Measurements from ENCODE around the gene TC2N.
"Not testable (repeated sequence)": the region's sequence is repeated elsewhere in the genome, so short reads cannot be mapped to it uniquely, and the experiment has no call there.

Gene TC2N

DNA sequence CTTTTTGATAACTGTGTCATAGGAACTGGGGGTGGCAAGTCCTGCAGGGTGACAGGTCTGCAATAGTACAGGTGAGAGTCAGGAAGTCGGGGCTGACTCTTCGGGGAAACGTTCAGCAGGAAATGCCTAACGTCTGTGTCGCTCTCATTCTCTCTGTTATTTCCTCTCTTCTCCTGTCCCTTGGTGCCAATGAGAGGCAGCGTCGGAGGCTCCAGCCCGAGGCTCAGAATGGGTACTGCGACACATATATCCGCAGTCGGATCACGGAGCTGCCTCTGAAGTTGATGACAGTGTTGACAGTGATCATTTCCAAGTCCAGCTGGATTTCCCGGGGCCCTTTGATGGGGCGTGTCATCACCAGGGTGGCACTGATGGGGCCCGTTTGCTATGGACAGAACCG is 2.7 kb upstream of the TC2N start:
- DNase-seq (ENCODE audit: low read depth in 2 of 2): peak in 1 of 2 donors; percentile 26

DNA sequence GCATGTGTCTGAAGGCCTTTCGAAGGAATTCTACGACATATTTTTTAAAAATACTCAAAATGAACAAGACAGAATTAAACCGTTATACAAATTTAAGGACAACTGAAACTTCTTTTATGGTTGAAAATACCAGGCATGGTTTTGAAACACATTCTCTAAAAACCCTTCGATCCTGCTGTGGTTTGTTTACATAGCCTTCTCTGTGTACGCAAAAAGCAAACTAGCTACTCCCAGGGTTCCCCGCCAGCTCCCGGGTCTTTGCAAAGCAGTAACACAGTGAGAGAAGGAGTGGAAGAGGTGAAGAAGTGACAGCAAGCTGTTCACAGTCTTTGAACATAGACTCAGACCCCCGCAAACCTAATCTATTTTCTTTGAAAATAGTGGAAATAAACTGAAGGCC is 2.2 kb upstream of the TC2N start:
- DNase-seq (ENCODE audit: low read depth in 2 of 2): no peak

DNA sequence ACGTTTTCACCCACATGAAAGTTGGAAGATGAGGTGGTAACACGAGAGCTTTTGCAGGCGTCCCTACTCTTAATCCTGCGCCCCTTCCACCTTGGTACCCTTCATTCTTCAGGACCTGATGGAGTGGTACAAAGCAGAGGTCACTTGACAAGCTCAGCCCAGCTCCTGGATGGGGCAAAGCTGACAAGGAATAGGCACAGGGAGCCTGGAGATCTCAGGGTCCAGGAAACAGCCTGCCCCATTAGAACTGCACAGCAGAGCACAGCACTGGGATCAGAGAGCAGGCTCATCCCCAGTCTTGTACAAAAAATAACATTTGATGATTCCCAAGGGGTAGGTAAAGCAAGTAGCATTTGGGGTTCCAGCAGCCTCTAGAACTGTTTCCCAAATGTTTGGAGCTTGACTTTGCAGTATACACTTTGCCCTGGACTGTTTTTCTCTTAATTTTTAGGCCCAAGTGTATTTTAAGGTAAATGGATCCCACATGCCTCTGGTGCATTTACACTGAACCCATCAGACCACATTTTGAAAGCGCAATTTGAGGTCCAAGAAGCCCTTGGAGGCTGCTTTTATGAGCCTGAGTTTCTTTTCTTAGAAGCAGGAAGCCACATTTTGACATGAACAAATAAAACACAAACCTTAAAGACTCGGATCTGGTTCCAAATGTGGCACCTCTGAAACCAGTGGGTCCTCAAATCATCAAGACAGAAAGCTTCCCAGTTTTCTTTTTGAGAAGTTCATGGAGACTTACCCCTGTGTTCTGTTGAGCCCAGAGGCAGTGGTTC is 633 bp downstream of the TC2N start:
- no peak for DNase-seq (ENCODE audit: low read depth in 2 of 2)

DNA sequence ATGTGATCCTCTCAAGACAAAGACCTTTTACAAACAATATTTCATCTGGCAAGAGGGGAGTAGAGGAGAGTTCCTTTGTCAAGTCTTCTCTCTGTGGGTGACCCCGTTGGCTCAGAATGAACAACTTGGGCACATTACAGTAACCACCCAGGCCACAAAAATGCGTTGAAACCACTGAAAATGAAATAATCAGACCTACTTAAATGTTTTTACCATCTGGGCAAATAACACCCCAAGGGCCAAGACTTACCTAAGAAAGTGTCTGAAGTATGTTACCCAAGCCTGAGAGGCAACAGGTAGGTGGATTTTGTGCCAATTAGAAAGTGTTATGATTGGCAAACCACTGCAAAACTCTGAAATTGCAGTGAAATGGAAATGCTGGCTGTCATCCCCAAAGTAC is 1.3 kb downstream of the TC2N start:
- no peak for DNase-seq (ENCODE audit: low read depth in 2 of 2)

DNA sequence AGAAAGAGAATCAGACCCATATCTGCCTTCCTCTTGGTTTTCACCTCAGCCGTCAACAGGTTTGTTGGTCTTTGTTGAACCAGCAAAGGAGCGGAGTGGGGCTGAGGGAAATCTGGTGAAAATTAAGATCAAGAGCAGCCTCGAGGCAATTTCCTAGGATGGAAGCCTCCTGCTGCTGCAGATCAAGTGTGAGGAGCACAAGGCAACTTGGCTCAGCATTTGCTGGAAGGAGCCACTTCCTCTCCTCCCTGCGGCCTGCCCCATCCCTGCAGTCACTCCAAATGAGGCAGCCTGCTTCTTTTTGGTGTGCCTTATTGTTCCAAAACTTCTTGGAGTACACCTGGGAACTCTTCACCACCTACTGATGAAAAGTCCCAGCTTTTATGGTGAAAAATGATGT is 4.9 kb downstream of the TC2N start:
- no peak for DNase-seq (ENCODE audit: low read depth in 2 of 2)

DNA sequence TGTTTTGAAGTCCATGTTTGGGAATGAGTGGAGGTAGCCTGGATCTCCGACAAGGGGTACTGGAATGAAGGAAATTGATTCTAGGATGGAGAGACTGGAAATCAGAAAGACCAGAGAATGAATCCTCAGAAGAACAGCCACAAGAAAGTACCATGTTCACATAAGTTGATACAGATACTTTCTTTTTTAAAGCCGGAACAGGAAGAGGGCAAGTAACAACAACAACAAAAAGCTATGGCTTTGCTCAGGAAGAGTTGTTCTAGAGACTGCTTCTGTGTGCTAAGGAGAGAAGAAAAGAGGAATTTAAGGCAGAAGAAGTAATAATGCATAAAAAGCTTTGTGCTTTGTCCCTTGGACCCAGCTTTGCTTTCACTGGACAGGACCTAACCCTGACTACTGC is 6.2 kb downstream of the TC2N start:
- DNase-seq (ENCODE audit: low read depth in 2 of 2): no peak

DNA sequence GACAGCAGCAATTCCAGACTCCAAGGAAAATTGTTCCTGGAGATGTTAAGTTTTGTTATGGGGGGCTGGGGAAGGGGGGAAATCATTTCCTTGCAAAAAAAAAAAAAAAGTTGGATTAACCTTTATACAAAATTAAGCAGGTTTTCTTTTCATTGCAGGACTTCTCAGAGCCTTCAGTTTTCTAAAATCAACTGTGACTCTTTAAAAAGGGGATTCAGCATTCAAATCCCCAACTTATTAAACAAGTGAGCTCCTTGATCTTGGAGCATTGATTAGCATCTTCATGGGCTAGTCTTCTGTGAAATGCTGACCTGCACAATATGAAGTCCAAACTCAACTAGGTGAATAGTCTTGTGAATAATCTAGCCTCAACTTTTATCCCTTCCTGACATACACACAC is 7.1 kb downstream of the TC2N start:
- no peak for DNase-seq (ENCODE audit: low read depth in 2 of 2)

DNA sequence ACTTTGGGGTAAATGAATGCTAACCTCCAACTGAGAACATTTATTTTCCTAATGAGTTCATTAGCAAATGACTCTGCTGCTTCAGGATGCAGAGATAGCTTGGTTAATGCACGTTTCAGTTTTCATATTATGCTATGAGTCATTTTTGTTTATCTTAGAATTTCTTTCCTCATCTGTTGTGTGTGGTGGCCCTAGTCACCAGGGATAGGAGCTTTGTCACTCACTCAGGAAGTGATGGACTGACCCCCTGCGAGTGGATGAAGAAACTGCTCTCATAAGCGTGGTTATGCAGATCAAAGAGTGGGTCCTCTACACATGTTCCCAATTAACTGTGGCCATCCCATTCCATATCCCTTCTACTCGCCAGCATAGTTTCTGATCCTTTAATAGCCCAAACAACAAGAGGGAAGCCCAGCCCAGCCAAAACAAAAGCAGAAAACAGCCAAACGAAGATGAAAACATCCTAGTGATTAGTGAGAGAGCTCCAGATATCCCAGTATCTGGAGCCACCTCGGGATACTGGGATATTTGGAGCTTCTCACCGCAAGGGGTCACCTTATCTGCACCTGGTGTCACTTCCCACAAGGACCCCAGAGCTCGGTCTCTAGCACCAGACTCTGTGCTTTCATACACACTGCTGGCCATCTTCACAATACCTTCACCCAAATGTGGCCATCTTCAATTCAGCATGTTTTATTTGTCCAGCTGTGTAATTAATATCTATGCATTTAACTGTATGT is 8.6 kb downstream of the TC2N start:
- no peak for DNase-seq (ENCODE audit: low read depth in 2 of 2)

DNA sequence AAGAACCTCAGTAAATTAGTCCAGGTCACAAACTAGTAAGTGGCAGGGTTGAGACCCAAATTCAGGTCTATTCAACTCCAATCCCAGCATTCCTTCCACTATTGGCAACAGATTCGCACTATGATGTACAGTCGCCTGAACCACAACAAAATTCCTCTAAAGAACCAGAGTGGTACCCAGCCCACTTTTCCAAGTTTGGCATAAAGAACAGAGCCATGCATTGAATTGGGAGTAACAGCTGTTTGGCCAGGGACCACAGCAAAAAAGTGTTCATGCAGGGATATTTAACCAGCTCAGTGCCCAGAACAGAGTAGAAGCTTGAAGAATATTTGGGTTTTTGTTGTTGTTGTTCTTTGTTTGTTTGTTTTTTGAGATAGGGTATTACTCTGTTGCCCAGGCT is 9.7 kb downstream of the TC2N start:
- DNase-seq (ENCODE audit: low read depth in 2 of 2): no peak

DNA sequence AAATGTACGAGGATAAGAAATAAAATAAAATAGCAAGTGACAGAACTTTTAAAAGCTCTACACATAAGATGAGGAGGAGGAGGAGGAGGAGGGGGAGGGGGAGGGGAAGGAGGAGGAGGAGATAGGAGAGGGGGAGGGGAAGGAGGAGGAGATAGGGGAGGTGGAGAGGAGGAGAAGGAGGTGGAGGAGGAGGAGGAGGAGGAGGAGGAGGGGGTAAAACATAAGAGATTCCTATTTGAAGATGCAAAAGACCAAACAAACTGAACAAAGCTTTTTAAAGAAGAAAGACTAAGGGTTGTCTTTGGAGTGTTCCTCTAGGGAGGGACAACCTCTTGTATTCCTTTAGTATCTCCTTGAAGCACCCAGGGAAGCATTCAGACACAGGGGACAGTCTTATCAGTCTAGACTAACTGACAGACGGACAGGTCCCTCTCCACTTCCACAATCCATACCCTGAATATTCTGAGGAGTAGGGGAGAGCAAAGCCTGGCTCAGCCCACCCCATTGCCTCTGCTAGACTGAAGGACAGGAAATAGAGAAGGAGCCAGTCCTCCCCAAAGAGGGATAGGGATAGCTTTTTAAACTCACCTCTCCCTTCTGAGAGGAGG is 12.9 kb downstream of the TC2N start:
- DNase-seq (ENCODE audit: low read depth in 2 of 2): no peak

DNA sequence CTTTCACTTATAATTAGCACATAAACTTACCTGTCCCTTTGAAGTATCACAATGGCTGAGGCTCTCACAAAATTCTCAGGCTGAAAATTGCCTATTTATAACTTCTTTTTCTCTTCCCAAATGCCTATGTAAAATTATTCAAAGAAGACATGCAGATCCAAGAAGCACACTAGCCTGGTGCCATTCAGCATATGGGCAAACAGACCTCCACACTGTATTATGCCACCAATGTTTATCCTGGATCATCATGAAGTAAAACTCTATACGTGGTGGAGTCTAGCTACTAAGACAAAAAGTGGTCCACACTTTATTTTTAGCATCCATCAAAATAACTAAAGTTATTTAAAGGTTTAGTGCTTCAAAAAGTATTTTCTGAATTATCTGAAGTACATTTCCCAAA is 15.8 kb downstream of the TC2N start:
- no peak for DNase-seq (ENCODE audit: low read depth in 2 of 2)

DNA sequence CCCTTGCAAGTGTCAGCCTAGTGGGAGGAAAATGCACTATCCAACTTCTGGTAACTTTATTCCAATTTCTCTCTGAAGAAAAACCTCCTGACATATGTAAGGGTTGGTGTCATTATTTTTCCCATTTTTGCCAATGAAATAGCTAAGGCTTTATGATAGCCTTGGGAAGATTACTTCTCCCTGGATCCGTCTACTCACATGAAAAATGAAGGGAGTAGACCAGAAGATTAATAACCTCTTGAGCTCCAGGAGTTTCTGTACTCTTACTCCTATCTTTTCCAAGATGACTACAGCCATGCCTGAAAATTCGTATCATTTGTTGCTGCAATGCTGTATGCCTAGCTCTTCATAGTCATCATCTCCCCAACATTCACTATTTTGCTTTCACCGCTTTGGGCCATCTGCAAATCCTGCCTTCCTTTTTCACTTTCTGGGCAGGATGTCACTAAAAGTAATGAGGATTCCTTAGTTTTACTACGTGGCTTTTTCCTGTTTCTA is 18.8 kb downstream of the TC2N start:
- DNase-seq (ENCODE audit: low read depth in 2 of 2): no peak

DNA sequence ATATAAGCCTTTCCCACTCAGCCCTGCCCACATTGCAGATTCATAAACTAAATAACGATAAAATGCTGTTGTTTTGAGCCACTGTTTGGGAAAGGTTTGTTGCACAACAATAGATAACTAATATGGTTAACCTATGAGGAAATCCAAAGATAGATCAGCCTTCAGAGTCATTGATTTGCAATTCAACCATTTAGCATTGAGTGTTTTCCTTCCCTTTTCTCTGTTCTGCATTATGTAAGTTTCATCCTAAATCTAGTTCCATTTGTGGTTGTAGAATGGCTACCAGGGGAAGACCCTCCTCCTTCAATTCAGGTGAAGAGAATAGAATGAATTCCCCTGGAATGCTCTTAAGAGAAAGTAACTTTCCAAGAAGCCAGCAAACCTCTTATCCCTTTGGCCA is 19.6 kb downstream of the TC2N start:
- no peak for DNase-seq (ENCODE audit: low read depth in 2 of 2)

DNA sequence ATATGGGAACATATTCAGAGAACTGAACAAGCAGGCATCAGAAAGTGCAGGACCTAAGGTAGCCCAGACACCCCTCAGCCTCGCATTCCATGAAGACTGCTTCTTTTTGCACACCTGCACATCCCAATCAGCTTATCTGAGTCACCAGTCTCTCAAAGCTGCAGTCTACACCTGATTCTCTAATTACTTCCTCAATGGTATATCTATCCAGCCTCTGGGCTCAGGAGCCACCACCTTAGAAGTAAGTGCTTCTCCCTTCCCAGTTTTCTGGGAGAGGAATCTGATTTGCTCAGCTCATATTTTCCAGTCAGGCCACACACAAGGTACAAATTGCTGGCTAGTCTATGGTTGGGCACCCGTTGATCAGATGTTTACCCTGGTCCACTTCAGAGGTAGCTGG is 21.7 kb downstream of the TC2N start:
- no peak for DNase-seq (ENCODE audit: low read depth in 2 of 2)

DNA sequence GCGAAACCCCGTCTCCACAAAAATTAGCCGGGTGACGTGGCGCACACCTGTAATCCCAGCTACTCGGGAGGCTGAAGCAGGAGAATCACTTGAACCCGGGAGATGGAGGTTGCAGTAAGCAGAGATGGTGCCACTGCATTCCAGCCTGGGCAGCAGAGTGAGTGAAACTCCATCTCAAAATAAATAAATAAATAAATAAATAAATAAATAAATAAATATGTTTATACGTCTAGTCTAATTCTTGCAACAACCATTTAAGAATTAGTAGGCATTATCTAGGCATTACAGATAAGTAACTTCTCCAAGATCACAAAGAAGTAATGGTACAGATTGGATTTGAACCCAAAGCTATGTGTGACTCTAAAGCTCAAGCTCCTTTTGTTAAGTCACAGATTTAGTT is 22.3 kb downstream of the TC2N start:
- not testable (repeated sequence) for DNase-seq (ENCODE audit: low read depth in 2 of 2)

DNA sequence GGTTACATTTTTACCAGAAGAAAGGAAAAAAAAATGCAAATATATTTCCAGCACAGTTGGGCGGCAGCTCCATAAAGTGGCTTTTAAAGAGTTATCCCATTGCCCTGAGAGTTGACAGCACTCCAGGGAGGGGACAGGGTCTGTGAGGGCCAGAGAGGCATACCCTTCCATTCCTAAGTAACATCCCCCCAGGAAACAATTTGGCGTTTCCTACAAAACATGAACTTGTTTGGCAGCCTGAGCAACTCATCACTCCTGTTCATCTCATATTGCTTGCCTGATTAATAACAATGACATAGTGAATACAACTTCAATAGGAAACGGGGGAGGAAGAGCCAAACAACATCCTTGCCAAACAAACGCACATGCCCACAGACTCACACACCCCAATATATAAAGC is 23.3 kb downstream of the TC2N start:
- no peak for DNase-seq (ENCODE audit: low read depth in 2 of 2)

DNA sequence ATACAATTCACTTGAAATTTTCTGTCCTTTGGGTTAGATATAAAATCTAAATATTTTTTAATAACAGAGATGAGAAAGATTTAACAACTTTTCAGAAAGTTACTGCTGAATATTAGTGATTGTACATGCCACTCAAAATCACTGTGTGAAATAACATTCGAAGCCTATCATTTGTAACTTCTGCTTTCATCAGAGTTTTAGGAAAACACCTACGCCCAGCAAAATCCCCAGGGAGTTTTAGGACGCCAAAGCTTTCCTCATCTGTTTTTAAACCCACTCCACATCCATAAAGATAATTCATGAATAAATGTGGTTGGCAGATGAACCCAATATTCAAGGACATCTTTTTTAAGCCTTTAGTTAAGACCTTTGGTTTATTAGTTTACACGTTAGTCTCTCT is 23.9 kb downstream of the TC2N start:
- DNase-seq (ENCODE audit: low read depth in 2 of 2): no peak

DNA sequence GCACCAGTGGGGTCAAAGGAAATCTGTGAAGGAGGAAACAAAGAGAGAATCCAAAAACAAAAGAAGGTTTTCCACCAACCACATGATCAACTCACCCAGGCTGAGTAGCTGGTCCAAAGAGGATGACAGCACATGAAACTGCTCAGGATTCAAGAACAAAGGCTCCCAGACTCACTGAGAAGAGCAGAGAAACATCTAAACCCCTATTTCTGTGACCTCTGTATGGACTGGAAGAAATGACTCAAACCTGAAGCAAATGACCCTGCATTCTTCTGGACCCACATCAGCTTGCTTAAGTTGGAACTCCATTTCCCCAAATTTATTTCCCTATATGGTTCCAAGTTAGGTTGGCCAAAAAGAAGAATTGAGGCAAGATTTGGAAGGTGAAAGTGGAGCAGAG is 26.3 kb downstream of the TC2N start:
- no peak for DNase-seq (ENCODE audit: low read depth in 2 of 2)

DNA sequence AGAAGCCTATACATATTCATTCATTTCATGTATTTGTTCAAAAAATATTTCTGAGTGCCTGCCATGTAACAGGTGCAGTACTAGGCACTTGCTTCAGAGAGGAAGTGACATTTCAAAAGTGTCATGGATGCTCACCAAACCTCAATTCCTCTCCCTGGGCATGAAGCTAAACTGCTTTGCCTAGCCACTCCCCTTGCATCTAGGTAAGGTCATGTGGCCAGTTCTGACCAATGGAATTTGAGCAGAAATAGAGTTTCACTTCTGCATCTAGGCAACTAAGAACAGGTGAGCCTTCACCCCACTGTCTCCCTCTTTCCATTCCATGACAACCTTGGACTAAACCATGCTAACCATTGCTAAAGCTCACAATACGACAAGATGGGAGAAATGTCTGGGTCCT is 27.6 kb downstream of the TC2N start:
- DNase-seq (ENCODE audit: low read depth in 2 of 2): no peak

DNA sequence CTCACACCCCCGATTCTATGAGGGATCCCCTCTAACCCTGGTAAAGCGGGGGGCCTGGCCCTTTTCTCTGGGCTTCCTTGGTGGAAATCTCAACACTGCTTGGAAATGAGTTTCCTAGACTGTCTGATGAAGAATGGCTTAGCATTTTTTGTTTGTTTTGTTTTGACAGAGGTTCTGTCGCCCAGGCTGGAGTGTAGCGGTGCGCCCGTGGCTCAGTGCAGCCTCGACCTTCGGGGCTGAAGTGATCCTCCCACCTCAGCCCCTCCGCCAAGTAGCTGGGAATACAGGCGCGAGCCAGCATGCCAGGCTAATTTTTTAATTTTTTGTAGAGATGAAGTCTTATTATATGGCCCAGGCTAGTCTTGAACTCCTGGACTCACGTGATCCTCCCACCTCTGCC is 30.3 kb downstream of the TC2N start:
- DNase-seq (ENCODE audit: low read depth in 2 of 2): no peak

DNA sequence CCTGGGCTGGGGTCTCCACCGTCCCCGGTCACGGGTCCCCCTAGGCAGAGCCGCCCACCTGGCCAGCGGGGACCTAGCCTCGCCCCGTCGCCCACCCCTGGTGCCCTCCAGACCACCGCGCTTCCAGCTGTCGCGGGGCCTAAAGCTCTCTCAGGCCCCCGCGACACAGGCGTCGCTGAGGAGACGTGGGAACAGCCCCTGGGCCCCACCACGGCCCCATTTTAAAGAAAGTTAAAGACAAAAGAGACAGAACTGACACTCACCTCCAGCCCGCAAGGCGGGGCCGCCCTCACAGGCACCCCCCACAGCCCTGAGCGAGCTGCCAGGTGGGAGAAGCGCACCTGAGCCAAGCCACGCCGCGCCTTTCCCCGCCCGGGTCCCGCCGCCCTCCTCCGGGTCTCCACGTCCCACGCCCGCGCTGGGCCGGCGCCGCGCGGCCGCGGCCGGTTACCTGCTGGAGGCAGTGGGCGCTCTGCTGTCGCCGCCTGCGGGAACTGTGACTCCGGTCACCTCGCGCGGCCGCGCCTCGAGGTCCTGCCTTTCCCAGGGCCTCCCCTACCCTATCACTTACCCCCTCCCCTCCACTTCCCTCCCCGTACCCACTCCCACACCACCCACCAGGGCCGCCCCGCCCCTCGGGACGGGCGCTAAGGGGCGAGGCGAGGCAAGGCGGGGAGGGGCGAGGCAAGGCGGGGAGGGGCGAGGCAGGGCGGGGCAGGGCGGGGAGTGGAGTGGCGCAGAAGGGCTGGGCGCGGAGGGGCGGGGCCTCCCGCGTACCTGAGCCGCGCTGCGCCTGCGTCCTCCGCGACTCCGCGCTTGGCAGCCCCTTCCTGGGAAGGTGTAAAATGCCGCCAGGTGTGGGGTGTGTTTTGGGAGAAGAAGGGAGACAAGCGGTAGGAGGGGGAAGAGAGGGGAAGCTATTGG is 31.2 kb downstream of the TC2N start:
- DNase-seq (ENCODE audit: low read depth in 2 of 2): peak; percentile 60 to 74
